Adipose tissue (tissue), 3 donors: ENCODE measurements around the gene RETSAT. TPM values are rescaled to one million over a fixed set of nuclear protein-coding genes. Genes with fewer than 3 reads are reported as not detected.

Experiments
- H3K27ac ChIP-seq: one replicate; pipeline ENCODE4 v1.5.1; 2013; ENCODE audit warnings: low read depth, low read length
- WGBS, 3 donors: extraction: QIAGEN DNeasy Blood & Tissue Kit; methylation state at CpG; one replicate each; pipeline ENCODE4 v1.1.7; 2013; 5-methylcytosine and 5-hydroxymethylcytosine counted together
- polyA plus RNA-seq, 3 donors: library from polyadenylated mRNA; stranded (reverse); fragments of 200-250 nt; gene quantifications; one replicate each; pipeline ENCODE4 v1.2.3, GENCODE V29; 2013
- donor health status: healthy with polysubstance abuse.
- donor health status: Bipolar disorder and iron deficiency.
- donor health status: healthy.

RETSAT gene
- 100 to 1,000 TPM in 2 of 3 donors, 10 to 100 TPM in 1; 66.7 to 439 (median 121) TPM for polyA plus RNA-seq

- no peak within 1 kb of the TSS for H3K27ac ChIP-seq
- 0 to 1% (median 1%) methylated on average over 42 of the region's 42 CpGs for WGBS, 3 donors
Observed at GRCh38 chr2:85354286-85355072, at the start of gene RETSAT, which contains the start of gene ELMOD3. Gene RETSAT, minus strand, starts transcription at chr2:85354528. Its CDS starts 21 bp downstream, at chr2:85354507. Gene ELMOD3, plus strand, starts transcription at chr2:85354769. Its CDS starts 2,430 bp downstream, at chr2:85357199.

GRCh38 chr2:85401844-85402243 lies 47.5 kb upstream of the RETSAT start:
- H3K27ac ChIP-seq, result no peak overlapping the region
- 59 to 93% (median 64%) methylated on average over 8 of the region's 8 CpGs for WGBS, 3 donors

- no peak overlapping the region for H3K27ac ChIP-seq
- 89 to 97% (median 93%) methylated on average over 7 of the region's 7 CpGs for WGBS, 3 donors
Observed at GRCh38 chr2:85401464-85401805, 47.1 kb upstream of the RETSAT start.

GRCh38 chr2:85400541-85401463 lies 46.5 kb upstream of the RETSAT start:
- WGBS, 3 donors, result 73 to 88% (median 78%) methylated on average over 13 to 14 of the region's 14 CpGs
- H3K27ac ChIP-seq, result no peak overlapping the region

- H3K27ac ChIP-seq, result no peak overlapping the region
- 93 to 96% (median 94%) methylated on average over 8 of the region's 8 CpGs for WGBS, 3 donors
Observed at GRCh38 chr2:85400023-85400422, 45.7 kb upstream of the RETSAT start.

- no peak overlapping the region for H3K27ac ChIP-seq
- 90 to 98% (median 95%) methylated on average over 8 of the region's 8 CpGs for WGBS, 3 donors
Observed at GRCh38 chr2:85399183-85399455, 44.8 kb upstream of the RETSAT start.

- H3K27ac ChIP-seq, result no peak overlapping the region
- WGBS, 3 donors, result 88 to 95% (median 93%) methylated on average over 8 of the region's 8 CpGs
Observed at GRCh38 chr2:85398426-85399182, 44.3 kb upstream of the RETSAT start.

- H3K27ac ChIP-seq, result no peak overlapping the region
- 83 to 92% (median 91%) methylated on average over 4 of the region's 4 CpGs for WGBS, 3 donors
Observed at GRCh38 chr2:85397925-85398331, 43.6 kb upstream of the RETSAT start.

GRCh38 chr2:85396531-85397470 lies 42.5 kb upstream of the RETSAT start:
- no peak overlapping the region for H3K27ac ChIP-seq

GRCh38 chr2:85395912-85396475 lies 41.7 kb upstream of the RETSAT start:
- no peak overlapping the region for H3K27ac ChIP-seq
- 90 to 94% (median 94%) methylated on average over 14 of the region's 14 CpGs for WGBS, 3 donors

More at GRCh38 chr2:85396531-85397470, 42.5 kb upstream of the RETSAT start:
- 49 to 79% (median 78%) methylated on average over 5 of the region's 5 CpGs for WGBS, 3 donors

- no peak overlapping the region for H3K27ac ChIP-seq
Observed at GRCh38 chr2:85394976-85395375, 40.6 kb upstream of the RETSAT start.

GRCh38 chr2:85394261-85394681 lies 39.9 kb upstream of the RETSAT start:
- H3K27ac ChIP-seq, result no peak overlapping the region
- WGBS, 3 donors, result 78 to 83% (median 83%) methylated on average over 4 of the region's 4 CpGs

More at GRCh38 chr2:85394976-85395375, 40.6 kb upstream of the RETSAT start:
- WGBS, 3 donors, result 83 to 87% (median 83%) methylated on average over 6 of the region's 6 CpGs

- 81 to 100% (median 92%) methylated on average over 4 of the region's 4 CpGs for WGBS, 3 donors
- no peak overlapping the region for H3K27ac ChIP-seq
Observed at GRCh38 chr2:85393836-85394235, 39.5 kb upstream of the RETSAT start.

- WGBS, 3 donors, result 78 to 83% (median 80%) methylated on average over 11 of the region's 11 CpGs
- no peak overlapping the region for H3K27ac ChIP-seq
Observed at GRCh38 chr2:85390941-85391669, 36.8 kb upstream of the RETSAT start.

- H3K27ac ChIP-seq, result no peak overlapping the region
- WGBS, 3 donors, result 84 to 87% (median 86%) methylated on average over 9 of the region's 9 CpGs
Observed at GRCh38 chr2:85388878-85389538, 34.7 kb upstream of the RETSAT start.

GRCh38 chr2:85387754-85388153 lies 33.4 kb upstream of the RETSAT start:
- H3K27ac ChIP-seq, result no peak overlapping the region
- 82 to 88% (median 84%) methylated on average over 2 of the region's 2 CpGs for WGBS, 3 donors
